ENCODE measurements around the gene MME. TPM values are rescaled to one million over a fixed set of nuclear protein-coding genes. Genes with fewer than 3 reads are reported as not detected.

MME gene
- total and polyA plus RNA-seq, 5 donors from 2014 or later = 0.41 to 0.71 TPM; not detected in 3

- ATAC-seq (ENCODE audit: low read depth in 2 of 2) (no peak), DNase-seq (no peak)
- peaks cover 0 to 2% of the 10 kb centered on the region in 2 experiments for H3K9me3 ChIP-seq (ENCODE audit: control insufficient read depth in 2 of 2, low read length in 2 of 2)
- H3K36me3 ChIP-seq (ENCODE audit: control insufficient read depth, insufficient read depth, low read length) = no peaks in the 10 kb centered on the region
- H3K4me1 Mint-ChIP-seq = no peaks in the 10 kb centered on the region
- no peaks in the 10 kb centered on the region for H3K36me3 Mint-ChIP-seq
- no peak overlapping the region for H3K4me3 ChIP-seq (ENCODE audit: low read depth, low read length)
- H3K4me3 Mint-ChIP-seq = no peak overlapping the region
- no peak overlapping the region for H3K27ac ChIP-seq (ENCODE audit: insufficient read depth, low read length, poor library complexity, severe bottlenecking)
- H3K27me3 Mint-ChIP-seq = no peaks in the 10 kb centered on the region
- H3K27me3 ChIP-seq (ENCODE audit: control insufficient read depth, insufficient read depth, low read length) = no peaks in the 10 kb centered on the region
- peaks cover 3 to 19% (median 5%) of the 10 kb centered on the region in 7 donors for H3K9me3 Mint-ChIP-seq
- no peaks in the 10 kb centered on the region for H3K4me1 ChIP-seq (ENCODE audit: control insufficient read depth, insufficient read depth, low read length, poor library complexity, severe bottlenecking)
- no peak overlapping the region for H3K27ac Mint-ChIP-seq
Measured at GRCh38 chr3:155046935-155047334, 33.2 kb upstream of the MME start.

- ATAC-seq (ENCODE audit: low read depth in 2 of 2) = no peak
- Mint-ChIP-seq H3K4me3 (no peak overlapping the region), H3K36me3 (no peaks in the 10 kb centered on the region), H3K27me3 (no peaks in the 10 kb centered on the region), H3K9me3 (peaks cover 3 to 21% (median 5%) of the 10 kb centered on the region in 7 donors), H3K27ac (no peak overlapping the region), H3K4me1 (no peaks in the 10 kb centered on the region)
- Histone ChIP-seq H3K4me3 (ENCODE audit: low read depth, low read length) (no peak overlapping the region), H3K27me3 (ENCODE audit: control insufficient read depth, insufficient read depth, low read length) (no peaks in the 10 kb centered on the region), H3K36me3 (ENCODE audit: control insufficient read depth, insufficient read depth, low read length) (no peaks in the 10 kb centered on the region), H3K9me3 (ENCODE audit: control insufficient read depth in 2 of 2, low read length in 2 of 2) (peaks cover 2 to 4% of the 10 kb centered on the region in 2 experiments), H3K4me1 (ENCODE audit: control insufficient read depth, insufficient read depth, low read length, poor library complexity, severe bottlenecking) (no peaks in the 10 kb centered on the region), H3K27ac (ENCODE audit: insufficient read depth, low read length, poor library complexity, severe bottlenecking) (no peak overlapping the region)
- no peak for DNase-seq
Measured at GRCh38 chr3:155047672-155048071, 32.4 kb upstream of the MME start.

GRCh38 chr3:155049959-155050358 lies 30.2 kb upstream of the MME start:
- no peaks in the 10 kb centered on the region for H3K36me3 ChIP-seq (ENCODE audit: control insufficient read depth, insufficient read depth, low read length)
- no peaks in the 10 kb centered on the region for H3K36me3 Mint-ChIP-seq
- ATAC-seq (ENCODE audit: low read depth in 2 of 2) (no peak), DNase-seq (no peak)
- no peak overlapping the region for H3K4me3 Mint-ChIP-seq
- no peaks in the 10 kb centered on the region for H3K4me1 Mint-ChIP-seq
- no peaks in the 10 kb centered on the region for H3K27me3 ChIP-seq (ENCODE audit: control insufficient read depth, insufficient read depth, low read length)
- no peaks in the 10 kb centered on the region for H3K4me1 ChIP-seq (ENCODE audit: control insufficient read depth, insufficient read depth, low read length, poor library complexity, severe bottlenecking)
- no peaks in the 10 kb centered on the region for H3K27me3 Mint-ChIP-seq
- peaks cover 4 to 30% (median 8%) of the 10 kb centered on the region in 7 donors for H3K9me3 Mint-ChIP-seq
- peaks cover 2 to 6% of the 10 kb centered on the region in 2 experiments for H3K9me3 ChIP-seq (ENCODE audit: control insufficient read depth in 2 of 2, low read length in 2 of 2)
- H3K27ac Mint-ChIP-seq = no peak overlapping the region
- no peak overlapping the region for H3K4me3 ChIP-seq (ENCODE audit: low read depth, low read length)
- no peak overlapping the region for H3K27ac ChIP-seq (ENCODE audit: insufficient read depth, low read length, poor library complexity, severe bottlenecking)

GRCh38 chr3:155052470-155052869 lies 27.6 kb upstream of the MME start:
- ATAC-seq (ENCODE audit: low read depth in 2 of 2) (no peak), DNase-seq (no peak)
- Histone ChIP-seq H3K9me3 (ENCODE audit: control insufficient read depth in 2 of 2, low read length in 2 of 2) (peaks cover 2 to 6% of the 10 kb centered on the region in 2 experiments), H3K36me3 (ENCODE audit: control insufficient read depth, insufficient read depth, low read length) (no peaks in the 10 kb centered on the region), H3K4me1 (ENCODE audit: control insufficient read depth, insufficient read depth, low read length, poor library complexity, severe bottlenecking) (no peaks in the 10 kb centered on the region), H3K27ac (ENCODE audit: insufficient read depth, low read length, poor library complexity, severe bottlenecking) (no peak overlapping the region), H3K4me3 (ENCODE audit: low read depth, low read length) (no peak overlapping the region), H3K27me3 (ENCODE audit: control insufficient read depth, insufficient read depth, low read length) (no peaks in the 10 kb centered on the region)
- H3K4me3 Mint-ChIP-seq = no peak overlapping the region
- H3K36me3 Mint-ChIP-seq = no peaks in the 10 kb centered on the region
- no peak overlapping the region for H3K27ac Mint-ChIP-seq
- no peaks in the 10 kb centered on the region for H3K27me3 Mint-ChIP-seq
- H3K4me1 Mint-ChIP-seq = no peaks in the 10 kb centered on the region
- peaks cover 4 to 30% (median 8%) of the 10 kb centered on the region in 7 donors for H3K9me3 Mint-ChIP-seq

GRCh38 chr3:155053756-155054155 lies 26.4 kb upstream of the MME start:
- H3K4me1 Mint-ChIP-seq = no peaks in the 10 kb centered on the region
- no peak for DNase-seq
- H3K4me3 Mint-ChIP-seq = no peak overlapping the region
- peaks cover 0 to 6% of the 10 kb centered on the region in 2 experiments for H3K9me3 ChIP-seq (ENCODE audit: control insufficient read depth in 2 of 2, low read length in 2 of 2)
- ATAC-seq (ENCODE audit: low read depth in 2 of 2) = no peak
- no peaks in the 10 kb centered on the region for H3K36me3 Mint-ChIP-seq
- no peak overlapping the region for H3K27ac Mint-ChIP-seq
- H3K4me1 ChIP-seq (ENCODE audit: control insufficient read depth, insufficient read depth, low read length, poor library complexity, severe bottlenecking) = no peaks in the 10 kb centered on the region
- H3K4me3 ChIP-seq (ENCODE audit: low read depth, low read length) = no peak overlapping the region
- H3K9me3 Mint-ChIP-seq = peaks cover 3 to 30% (median 4%) of the 10 kb centered on the region in 7 donors
- H3K27ac ChIP-seq (ENCODE audit: insufficient read depth, low read length, poor library complexity, severe bottlenecking) = no peak overlapping the region
- no peaks in the 10 kb centered on the region for H3K36me3 ChIP-seq (ENCODE audit: control insufficient read depth, insufficient read depth, low read length)
- H3K27me3 ChIP-seq (ENCODE audit: control insufficient read depth, insufficient read depth, low read length) = no peaks in the 10 kb centered on the region
- H3K27me3 Mint-ChIP-seq = no peaks in the 10 kb centered on the region

- no peak overlapping the region for H3K27ac Mint-ChIP-seq
- no peak overlapping the region for H3K27ac ChIP-seq (ENCODE audit: insufficient read depth, low read length, poor library complexity, severe bottlenecking)
Measured at GRCh38 chr3:155064920-155065319, 15.2 kb upstream of the MME start.

GRCh38 chr3:155065537-155065936 lies 14.6 kb upstream of the MME start:
- ATAC-seq (ENCODE audit: low read depth in 2 of 2) (peak in 1 of 2 donors; percentile 34), DNase-seq (no peak)
- Histone ChIP-seq H3K9me3 (ENCODE audit: control insufficient read depth in 2 of 2, low read length in 2 of 2) (no peaks in the 10 kb centered on the region), H3K4me3 (ENCODE audit: low read depth, low read length) (no peak overlapping the region), H3K36me3 (ENCODE audit: control insufficient read depth, insufficient read depth, low read length) (no peaks in the 10 kb centered on the region), H3K27me3 (ENCODE audit: control insufficient read depth, insufficient read depth, low read length) (no peaks in the 10 kb centered on the region), H3K4me1 (ENCODE audit: control insufficient read depth, insufficient read depth, low read length, poor library complexity, severe bottlenecking) (no peaks in the 10 kb centered on the region), H3K27ac (ENCODE audit: insufficient read depth, low read length, poor library complexity, severe bottlenecking) (no peak overlapping the region)
- peaks cover 0 to 2% (median 0%) of the 10 kb centered on the region in 7 donors for H3K9me3 Mint-ChIP-seq
- no peak overlapping the region for H3K27ac Mint-ChIP-seq
- no peaks in the 10 kb centered on the region for H3K4me1 Mint-ChIP-seq
- H3K27me3 Mint-ChIP-seq = no peaks in the 10 kb centered on the region
- no peaks in the 10 kb centered on the region for H3K36me3 Mint-ChIP-seq
- no peak overlapping the region for H3K4me3 Mint-ChIP-seq

More at GRCh38 chr3:155064920-155065319, 15.2 kb upstream of the MME start:
- H3K36me3 ChIP-seq (ENCODE audit: control insufficient read depth, insufficient read depth, low read length) = no peaks in the 10 kb centered on the region
- DNase-seq = no peak
- ATAC-seq (ENCODE audit: low read depth in 2 of 2) = no peak
- H3K27me3 ChIP-seq (ENCODE audit: control insufficient read depth, insufficient read depth, low read length) = no peaks in the 10 kb centered on the region
- no peaks in the 10 kb centered on the region for H3K9me3 ChIP-seq (ENCODE audit: control insufficient read depth in 2 of 2, low read length in 2 of 2)
- no peak overlapping the region for H3K4me3 ChIP-seq (ENCODE audit: low read depth, low read length)
- Mint-ChIP-seq H3K4me1 (no peaks in the 10 kb centered on the region), H3K36me3 (no peaks in the 10 kb centered on the region), H3K4me3 (no peak overlapping the region), H3K9me3 (peaks cover 0 to 2% (median 0%) of the 10 kb centered on the region in 7 donors), H3K27me3 (no peaks in the 10 kb centered on the region)
- H3K4me1 ChIP-seq (ENCODE audit: control insufficient read depth, insufficient read depth, low read length, poor library complexity, severe bottlenecking) = no peaks in the 10 kb centered on the region

GRCh38 chr3:155069729-155070128 lies 10.4 kb upstream of the MME start:
- Mint-ChIP-seq H3K36me3 (no peaks in the 10 kb centered on the region), H3K27me3 (no peaks in the 10 kb centered on the region), H3K4me3 (no peak overlapping the region), H3K27ac (no peak overlapping the region), H3K9me3 (peaks cover 2 to 4% (median 3%) of the 10 kb centered on the region in 7 donors), H3K4me1 (no peaks in the 10 kb centered on the region)
- DNase-seq = no peak
- no peak for ATAC-seq (ENCODE audit: low read depth in 2 of 2)
- Histone ChIP-seq H3K36me3 (ENCODE audit: control insufficient read depth, insufficient read depth, low read length) (no peaks in the 10 kb centered on the region), H3K27me3 (ENCODE audit: control insufficient read depth, insufficient read depth, low read length) (no peaks in the 10 kb centered on the region), H3K9me3 (ENCODE audit: control insufficient read depth in 2 of 2, low read length in 2 of 2) (no peaks in the 10 kb centered on the region), H3K4me3 (ENCODE audit: low read depth, low read length) (no peak overlapping the region), H3K27ac (ENCODE audit: insufficient read depth, low read length, poor library complexity, severe bottlenecking) (no peak overlapping the region), H3K4me1 (ENCODE audit: control insufficient read depth, insufficient read depth, low read length, poor library complexity, severe bottlenecking) (no peaks in the 10 kb centered on the region)

Data from CD4-positive, CD25-positive, alpha-beta regulatory T cell (primary cell).